HS-27A (cell line): ENCODE measurements around the gene PDCD1LG2.
"Not testable (repeated sequence)": the region's sequence is repeated elsewhere in the genome, so short reads cannot be mapped to it uniquely, and the experiment has no call there.

Experiments
- DNase-seq: peaks from one replicate; pipeline ENCODE4 v3.0.0-alpha.2; 2012; ENCODE audit warnings: low read depth, missing footprints

Gene PDCD1LG2

DNA sequence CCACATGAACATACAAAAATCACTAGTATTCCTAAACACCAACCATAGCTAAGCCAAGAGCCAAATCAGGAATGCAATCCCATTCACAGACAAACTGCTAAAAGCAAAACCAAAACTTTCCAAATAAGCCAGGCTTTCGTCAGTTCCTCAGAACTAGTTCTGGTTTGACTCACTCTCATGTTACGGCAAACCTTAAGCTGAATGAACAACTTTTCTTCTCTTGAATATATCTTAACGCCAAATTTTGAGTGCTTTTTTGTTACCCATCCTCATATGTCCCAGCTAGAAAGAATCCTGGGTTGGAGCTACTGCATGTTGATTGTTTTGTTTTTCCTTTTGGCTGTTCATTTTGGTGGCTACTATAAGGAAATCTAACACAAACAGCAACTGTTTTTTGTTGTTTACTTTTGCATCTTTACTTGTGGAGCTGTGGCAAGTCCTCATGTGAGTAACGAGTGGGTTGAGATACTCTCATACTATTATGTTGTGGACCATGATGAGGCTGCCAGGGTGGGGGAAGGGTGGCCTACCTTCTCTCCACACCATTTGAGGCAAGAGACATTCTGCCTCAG is at the start of gene PDCD1LG2:
Gene PDCD1LG2, plus strand, starts transcription at position 172 of the 572 bp plus-strand sequence. CDS start 12,016 bp downstream, outside the sequence.
- no peak for DNase-seq

DNA sequence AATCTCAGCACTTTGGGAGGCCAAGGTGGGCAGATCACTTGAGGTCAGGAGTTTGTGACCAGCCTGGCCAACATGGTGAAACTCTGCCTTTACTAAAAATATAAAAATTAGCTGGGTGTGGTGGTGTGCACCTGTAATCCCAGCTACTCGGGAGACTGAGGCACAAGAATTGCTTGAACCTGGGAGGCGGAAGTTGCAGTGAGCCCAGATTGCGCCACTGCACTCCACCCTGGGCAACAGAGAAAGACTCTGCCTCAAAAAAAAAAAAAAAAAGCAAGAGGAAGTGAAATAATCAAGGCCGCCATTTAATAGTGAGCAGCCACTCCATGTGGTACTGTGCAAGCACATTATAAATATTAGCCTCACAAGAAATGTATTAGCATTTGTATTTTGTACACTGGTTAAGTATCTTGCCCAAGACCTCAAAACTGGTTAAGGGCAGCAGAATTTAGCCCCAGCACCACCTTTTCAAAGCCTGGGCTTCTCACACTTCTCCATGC is 45.5 kb upstream of the PDCD1LG2 start:
- not testable (repeated sequence) for DNase-seq

DNA sequence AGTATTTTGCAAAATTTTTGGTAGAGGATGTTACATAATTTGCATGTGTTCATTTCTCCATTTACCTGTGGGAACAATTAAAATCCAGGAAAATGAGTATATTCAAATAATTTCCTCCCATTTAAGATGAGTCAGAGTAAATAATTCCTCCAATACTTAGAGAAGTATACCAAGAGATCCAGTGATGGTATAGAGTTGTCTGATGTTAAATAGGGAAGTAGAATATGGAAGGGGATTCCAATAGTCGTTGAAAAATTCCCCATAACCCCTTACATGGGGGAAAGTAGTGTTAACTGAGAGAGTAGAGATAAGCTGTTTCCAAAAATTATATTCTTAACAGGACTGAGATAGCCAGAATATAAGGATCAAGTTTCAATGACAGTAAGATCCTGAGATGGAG is 44.3 kb upstream of the PDCD1LG2 start:
- no peak for DNase-seq

DNA sequence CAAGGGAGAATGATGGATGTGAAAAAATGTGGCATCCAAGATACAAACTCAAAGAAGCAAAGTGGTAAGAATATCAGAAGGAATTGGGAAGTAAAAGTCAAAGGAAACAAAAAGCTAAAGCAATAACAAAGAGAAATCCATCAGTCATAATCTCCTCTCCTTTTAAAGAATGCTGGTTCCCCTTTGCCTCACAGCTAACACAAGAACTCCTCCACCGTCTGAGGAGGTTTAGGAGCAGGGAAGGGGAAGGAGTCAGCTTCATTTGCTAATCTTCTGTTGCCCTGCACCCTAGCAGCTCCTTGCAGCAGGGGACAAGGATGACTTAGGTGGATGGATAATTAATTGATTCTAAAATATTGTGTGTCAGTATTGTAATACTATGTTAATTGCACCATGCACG is 43.6 kb upstream of the PDCD1LG2 start:
- DNase-seq: no peak

DNA sequence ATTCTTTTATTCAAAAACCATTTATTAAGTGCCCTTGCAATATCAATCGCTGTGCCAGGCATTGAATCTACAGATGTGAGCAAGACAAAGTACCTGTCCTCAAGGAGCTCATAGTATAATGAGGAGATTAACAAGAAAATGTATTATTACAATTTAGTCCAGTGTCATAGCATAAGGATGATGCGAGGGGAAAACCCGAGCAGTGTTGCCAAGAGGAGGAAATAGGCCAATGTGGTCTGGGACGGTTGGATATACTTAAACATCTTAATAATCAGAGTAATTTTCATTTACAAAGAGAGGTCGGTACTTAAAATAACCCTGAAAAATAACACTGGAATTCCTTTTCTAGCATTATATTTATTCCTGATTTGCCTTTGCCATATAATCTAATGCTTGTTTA is 41.5 kb upstream of the PDCD1LG2 start:
- no peak for DNase-seq

DNA sequence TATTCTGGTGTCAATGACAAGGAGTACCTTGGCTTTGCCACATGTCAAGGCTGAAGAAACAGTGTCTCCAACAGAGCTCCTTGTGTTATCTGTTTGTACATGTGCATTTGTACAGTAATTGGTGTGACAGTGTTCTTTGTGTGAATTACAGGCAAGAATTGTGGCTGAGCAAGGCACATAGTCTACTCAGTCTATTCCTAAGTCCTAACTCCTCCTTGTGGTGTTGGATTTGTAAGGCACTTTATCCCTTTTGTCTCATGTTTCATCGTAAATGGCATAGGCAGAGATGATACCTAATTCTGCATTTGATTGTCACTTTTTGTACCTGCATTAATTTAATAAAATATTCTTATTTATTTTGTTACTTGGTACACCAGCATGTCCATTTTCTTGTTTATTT is 40.2 kb upstream of the PDCD1LG2 start:
- no peak for DNase-seq

DNA sequence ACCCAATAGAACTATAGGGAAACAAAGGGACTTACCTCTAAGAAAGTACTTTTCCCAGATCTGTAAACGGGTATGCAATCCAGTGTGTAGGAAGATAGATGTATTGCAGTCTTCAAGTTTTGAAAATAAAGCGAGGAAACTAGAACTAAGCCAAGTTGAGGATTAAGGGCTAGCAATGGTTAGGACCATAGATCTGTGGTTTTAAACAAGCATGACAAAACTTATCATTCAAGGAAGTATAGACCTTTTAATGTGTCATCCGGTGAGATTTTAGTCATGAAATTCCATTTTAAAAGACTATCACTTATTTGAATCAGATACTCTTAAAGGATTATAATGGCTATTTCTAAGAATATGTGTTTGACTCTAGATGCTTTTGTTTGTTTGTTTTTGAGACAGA is 39.5 kb upstream of the PDCD1LG2 start:
- no peak for DNase-seq

DNA sequence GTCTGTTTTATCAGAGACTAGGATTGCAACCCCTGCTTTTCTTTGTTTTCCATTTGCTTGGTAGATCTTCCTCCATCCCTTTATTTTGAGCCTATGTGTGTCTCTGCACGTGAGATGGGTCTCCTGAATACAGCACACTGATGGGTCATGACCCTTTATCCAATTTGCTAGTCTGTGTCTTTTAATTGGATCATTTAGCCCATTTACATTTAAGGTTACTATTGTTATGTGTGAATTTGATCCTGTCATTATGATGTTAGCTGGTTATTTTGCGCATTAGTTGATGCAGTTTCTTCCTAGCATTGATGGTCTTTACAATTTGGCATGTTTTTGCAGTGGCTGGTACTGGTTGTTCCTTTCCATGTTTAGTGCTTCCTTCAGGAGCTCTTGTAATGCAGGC is 34.7 kb upstream of the PDCD1LG2 start:
- DNase-seq: not testable (repeated sequence)

DNA sequence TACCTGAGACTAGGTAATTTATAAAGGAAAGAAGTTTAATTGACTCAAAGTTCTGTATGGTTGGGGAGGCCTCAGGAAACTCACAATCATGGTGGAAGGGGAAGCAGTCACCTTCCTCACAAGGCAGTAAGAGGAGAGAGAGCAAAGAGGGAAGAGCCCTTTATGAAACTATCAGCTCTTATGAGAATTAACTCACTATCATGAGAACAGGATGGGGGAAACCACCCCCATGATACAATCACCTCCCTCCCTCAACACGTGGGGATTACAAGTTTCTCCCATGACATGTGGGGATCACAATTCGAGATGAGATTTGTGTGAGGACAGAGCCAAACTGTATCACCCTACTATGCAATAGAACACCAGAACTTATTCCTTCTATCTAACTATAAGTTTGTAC is 32.1 kb upstream of the PDCD1LG2 start:
- no peak for DNase-seq

DNA sequence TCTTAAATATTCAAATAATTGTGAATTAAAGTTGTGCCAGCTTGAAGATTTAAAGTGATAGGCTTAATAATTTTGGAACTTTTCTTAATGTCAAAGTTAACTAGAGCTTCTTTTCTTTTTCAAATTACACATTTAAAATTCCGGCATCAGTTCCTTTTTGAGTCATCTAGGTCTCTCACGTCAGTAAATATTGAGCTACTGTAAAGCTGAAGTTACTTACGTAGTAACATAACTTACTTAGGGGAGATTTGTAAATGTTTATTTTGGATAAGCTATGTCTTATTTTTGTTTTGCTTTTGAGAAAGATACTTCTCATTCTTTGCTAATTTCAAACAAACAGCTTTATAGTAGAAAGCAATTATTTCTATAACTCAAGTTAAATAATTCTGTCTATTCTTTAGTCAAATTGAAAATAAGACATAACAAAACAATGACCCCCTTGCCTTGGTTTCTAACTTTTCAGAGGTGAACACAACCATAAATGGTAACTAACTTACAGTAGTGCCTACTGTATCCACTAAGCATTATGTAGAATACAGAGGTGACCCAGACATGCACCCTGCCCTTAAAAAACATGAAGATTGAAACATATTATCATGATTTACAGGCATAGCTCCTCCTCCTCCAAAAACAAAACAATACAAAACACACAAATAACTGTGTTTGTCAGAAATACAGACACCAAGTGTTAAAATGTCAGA is 30.2 kb upstream of the PDCD1LG2 start:
- DNase-seq: no peak

DNA sequence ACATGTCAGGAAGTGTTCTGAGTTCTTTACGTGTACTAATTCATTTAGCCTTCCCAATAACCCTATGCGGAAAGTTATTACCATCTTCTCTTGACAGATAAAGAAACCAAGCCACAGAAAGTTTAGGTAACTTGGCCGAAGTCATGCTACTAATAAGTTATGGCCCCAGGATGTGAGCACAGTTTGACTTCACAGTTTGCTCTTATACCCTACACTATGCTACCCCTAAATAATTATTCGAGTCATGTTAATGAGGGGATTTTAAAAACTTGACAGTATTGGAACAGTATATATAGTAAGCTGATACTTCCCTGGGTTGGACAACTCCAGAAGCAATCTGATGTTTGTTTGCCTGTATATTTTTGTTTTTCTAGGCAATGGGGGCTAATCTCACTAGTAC is 29.4 kb upstream of the PDCD1LG2 start:
- no peak for DNase-seq

DNA sequence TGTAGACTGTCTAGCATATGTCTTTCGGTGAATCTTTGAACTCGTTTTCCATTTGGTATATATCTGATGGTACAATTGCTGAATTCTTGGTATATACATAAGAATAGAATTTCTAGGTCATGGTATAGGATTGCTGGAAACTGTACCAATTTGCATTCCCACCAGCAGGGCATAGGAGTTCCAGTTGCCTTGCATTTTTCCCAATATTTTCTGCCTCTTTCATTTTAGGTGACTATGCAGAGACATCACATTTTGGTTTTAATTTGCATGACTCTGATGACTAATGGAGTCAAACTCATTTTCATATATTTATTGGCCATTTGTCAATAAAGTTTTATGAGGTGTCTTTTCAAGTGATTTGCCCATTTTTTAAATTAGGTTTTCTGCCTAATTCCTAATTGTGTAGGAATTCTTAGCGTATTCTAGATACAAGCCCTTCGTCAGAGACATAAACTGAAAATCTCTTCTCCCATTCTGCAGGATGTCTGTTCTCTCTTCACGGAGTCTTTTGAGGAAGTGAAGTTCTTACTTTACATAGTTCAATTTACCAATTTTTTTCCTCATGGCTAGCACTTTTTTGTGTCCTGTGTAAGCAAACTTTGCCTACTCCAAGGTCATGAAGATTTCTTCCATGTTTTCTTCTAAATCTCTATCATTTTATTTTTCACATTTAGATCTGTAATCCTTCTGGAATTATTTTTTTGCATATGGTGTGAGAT is 28.9 kb upstream of the PDCD1LG2 start:
- no peak for DNase-seq

DNA sequence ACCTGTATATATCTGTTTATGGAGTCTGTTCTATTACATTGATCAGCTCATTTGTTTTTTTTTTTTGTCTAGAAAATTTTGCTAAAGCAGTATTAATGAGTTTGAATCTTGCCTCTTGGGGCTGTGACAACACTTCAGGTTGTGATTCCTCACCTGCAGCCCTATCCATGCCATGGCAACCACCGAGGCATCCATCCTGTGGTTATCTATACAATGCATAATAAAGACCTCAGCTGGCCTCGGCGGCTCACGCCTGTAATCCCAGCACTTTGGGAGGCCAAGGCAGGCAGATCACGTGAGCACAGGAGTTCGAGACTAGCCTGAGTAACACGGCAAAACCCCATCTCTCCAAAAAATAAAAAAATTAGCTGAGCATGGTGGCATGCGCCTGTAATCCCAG is 28.1 kb upstream of the PDCD1LG2 start:
- no peak for DNase-seq

DNA sequence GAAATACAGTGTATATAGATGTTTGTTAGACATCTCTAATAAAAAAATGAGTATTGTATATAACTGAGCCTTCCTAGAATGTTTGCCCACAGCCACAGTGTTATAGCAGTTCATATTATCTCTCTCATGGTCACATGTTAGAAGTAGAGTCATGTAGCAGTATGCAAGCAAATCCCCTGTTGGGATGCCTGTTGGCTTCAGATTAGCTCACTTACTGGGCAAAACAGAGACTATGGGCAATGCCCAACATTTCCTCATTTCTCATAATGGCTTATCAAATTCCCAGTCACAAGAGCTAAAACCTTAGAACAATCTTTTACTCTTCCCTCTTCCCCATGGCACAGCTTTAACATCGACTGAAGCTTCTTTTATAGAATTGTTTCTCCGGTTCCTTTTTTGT is 27.0 kb upstream of the PDCD1LG2 start:
- no peak for DNase-seq

DNA sequence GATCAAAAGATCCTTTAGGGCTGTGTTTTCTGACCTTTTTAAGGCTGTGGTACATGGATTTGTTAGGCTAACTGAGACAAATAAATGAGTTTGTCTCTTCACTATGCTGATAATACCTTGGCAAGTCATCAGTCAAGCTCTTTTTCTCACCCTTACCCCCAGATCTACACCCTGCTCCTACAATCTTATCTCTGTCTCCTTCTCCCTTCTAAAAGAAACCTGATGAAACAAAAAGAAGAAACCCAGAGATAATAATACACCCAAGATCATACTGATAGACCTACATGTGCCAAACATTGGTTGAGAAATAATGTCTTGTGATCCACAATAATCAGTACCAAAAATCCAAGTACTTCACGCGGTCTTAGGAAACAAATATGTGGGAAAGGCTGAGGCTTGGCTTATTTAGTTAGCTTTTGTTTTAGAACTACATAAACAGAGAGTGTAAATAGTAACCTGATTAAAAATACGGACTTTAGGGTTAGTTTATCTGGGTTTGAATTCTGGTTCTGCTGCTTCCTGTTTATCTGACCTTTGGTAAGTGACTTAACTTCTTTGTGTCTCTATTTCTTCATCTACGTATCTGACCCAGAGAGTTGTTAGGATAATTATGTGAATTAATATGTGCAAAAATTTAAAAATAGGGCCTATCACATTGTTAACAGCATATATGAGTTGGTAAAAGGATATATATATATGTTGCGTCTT is 24.8 kb upstream of the PDCD1LG2 start:
- DNase-seq: no peak

DNA sequence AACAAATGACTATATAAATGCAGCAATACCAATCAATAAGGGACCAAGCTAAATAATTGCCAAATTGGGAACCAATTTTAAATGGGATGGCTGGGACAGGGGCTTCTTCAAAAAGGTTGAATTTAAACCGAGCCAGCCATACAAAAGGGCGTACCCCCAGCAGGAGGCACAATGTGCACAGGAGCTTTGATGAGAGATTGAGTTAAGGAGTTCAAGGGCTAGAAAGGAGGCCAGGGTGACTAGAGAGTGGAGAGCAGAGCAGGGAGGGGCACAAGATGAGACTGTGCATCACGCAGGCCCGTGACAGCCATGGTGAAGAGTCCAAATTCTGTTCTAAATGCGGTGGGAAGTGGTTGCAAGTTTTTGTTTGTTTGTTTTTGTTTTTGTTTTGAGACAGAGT is 23.3 kb upstream of the PDCD1LG2 start:
- DNase-seq: no peak

DNA sequence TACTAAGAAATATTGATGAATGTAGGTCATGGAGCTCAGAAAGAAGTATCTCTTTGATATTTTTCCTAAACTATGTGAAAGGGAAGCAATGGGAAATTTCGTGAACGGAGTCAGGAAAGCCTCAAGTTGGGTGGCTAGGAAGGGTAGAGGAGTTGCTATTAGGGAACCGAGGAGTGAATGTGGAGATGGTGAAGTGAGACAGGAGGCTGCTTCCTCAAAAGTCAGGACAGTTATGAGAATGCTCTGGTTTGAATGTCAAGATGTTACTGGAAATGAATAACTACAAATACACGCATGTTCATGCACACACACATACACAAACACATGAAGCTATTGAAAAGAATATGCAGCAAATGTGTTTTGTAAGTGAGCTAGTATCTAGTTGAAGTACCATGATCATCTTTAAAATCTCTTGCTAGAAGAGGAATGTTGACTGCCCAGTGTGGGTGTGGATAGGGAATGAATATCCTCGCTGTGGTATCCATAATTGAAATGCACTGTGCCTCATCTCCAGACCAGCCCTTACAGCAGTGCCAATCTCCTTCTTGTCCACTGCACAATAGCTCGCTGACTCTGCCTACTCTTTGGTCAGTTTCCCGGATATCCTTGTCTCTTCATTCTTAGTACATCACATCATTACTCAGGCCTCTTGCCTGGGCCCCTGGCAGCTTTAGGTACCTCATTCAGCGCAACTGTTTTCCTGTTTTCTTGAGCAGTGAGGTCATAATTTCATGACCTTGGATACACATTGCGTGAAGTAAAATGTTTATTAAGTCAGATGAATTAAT is 21.9 kb upstream of the PDCD1LG2 start:
- no peak for DNase-seq

DNA sequence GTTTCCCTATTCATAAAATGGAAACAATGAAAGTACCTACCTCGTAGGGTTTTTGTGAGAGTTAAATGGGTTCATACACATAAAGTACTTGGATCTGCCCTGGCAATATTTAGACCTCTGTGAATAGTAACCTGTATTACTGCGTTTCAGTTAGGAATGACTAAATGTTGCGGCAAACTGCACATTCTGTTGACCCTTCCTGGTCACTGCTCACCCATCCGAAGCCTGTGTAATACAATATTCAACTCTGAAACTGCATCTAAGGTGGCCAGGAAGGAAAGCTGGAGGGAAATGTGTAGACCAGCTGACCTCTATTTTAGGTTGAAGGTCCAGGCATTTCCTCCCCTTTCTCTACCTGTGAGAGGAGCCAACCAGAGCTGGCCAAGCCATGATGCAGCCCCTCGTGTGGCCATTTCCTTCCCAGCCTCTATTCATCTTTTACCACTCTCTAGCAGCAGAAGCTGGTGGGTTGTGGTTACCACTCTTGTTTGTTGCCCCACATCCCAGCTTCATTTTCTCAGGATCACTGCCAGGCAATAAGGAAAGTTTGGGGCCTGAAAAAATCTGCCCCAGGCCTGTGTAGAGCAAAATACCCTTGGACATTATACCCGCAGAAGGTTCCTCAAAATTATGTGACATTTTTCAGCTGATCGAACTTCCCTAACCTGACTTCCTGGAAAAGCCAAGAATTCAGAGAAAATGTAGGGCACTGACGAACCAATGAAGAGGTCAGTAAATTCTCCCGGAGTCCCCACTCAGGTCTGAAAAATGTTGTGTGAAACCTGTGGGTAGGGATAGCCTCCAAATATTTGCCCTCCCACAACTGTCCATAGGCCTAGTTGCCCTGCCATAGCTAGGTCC is 20.5 kb upstream of the PDCD1LG2 start:
- DNase-seq: no peak

DNA sequence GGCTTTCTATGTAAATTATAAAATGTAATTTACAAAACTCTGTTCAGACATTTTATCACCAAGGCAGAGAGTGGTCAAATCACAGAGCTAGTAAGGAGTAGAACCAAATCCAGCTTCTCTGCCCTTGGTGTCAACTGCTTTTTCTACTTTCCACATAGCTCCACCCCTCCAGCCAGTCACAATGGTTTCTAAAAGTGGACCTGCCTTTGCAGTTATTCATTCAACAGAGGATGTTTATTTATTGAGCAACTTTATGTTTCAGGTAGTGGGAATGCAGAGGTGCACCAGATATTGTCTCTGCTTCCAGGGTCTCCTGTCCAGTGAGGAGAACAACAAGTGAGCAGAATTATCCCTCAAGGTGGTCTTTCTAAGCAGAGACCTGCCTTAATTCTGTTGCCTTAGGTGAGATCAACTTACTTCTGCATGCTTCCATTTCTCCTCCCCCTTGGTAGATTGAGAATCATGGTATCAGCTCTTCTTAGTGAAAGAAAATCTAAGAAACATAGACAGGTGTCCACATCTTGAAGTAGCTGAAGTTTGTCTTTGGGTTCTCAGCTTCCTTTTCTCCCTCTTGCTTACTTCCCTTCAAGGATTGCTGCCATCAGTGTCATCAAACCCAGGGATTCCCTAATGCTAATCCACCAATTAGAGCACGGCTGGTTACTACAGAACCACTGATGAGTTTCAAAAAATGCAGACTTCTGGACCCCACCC is 17.2 kb upstream of the PDCD1LG2 start:
- no peak for DNase-seq
